ENCODE data around the gene ATL2.

GRCh38 chr2:38268001-38268400 lies 109.1 kb downstream of the ATL2 start:
- TF ChIP-seq POLR2AphosphoS5 (IDR thresholded peaks at IDR 0.05) (no peak), CTCF (IDR thresholded peaks at IDR 0.05) (no peak)

All from prostate gland (tissue), 2 donors.